Measurements from ENCODE around the gene PRR15L.
"Not testable (repeated sequence)": the region's sequence is repeated elsewhere in the genome, so short reads cannot be mapped to it uniquely, and the experiment has no call there.

PRR15L gene, protein sequence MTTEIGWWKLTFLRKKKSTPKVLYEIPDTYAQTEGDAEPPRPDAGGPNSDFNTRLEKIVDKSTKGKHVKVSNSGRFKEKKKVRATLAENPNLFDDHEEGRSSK

GRCh38 chr17:47957591-47958490 is at the start of gene PRR15L:
Gene PRR15L, minus strand, starts transcription at chr17:47957883. Its CDS starts 4,649 bp downstream, at chr17:47953234.
- DNase-seq (ENCODE audit: insufficient read length, low spot score), result no peak
- no peak for FAIRE-seq

DNA sequence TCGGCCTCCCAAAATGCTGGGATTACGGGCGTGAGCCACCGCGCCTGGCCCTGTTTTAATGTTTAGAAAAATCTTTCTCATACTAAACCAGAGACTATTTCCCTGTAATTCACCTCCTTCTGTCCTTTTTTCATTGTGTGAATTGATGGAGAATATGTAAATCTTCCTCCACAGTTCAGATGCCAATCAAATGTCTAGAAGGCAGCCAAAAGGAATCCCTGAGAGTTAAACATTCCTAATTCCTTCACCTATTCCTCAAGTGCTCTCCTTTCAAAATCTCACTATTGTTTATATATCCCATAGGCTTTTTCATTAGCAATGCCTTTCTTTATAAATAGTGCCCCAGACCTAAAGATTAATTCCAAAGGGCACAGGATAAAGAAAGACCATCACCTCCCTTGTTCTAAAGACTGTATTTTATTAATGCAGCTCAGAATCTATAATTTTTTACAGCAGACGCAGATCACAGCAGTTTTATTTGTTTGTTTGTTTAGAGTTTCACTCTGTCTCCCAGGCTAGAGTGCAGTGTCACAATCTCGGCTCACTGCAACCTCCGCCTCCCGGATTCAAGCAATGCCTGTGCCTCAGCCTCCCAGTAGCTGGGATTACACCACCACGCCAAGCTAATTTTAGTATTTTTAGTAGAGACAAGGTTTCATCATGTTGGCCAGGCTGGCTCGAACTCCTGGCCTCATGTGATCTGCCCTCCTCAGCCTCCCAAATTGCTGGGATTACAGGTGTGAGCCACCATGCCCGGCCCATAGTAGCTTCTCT is 49.4 kb upstream of the PRR15L start:
- FAIRE-seq (no peak), DNase-seq (ENCODE audit: insufficient read length, low spot score) (no peak)

DNA sequence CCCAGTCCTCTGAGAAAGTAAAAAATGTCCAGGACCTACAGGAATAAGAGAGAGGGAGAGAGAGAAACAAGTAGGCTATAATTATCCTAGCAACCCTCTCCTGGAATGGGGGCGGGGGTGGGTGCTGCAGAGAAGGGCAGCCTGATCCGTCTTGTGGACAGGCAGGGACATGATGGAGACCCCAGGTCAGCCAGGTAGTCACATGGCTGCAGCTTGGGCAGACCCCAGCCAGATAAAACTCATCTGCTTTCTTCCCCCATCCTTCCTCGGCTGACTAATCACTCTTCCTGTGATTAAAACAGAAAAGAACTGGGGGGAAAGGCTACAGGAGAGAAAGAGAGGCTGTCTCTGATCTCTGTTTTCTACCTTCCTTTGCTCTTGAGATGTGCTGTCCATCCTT is 47.3 kb upstream of the PRR15L start:
- no peak for FAIRE-seq
- no peak for DNase-seq (ENCODE audit: insufficient read length, low spot score)

DNA sequence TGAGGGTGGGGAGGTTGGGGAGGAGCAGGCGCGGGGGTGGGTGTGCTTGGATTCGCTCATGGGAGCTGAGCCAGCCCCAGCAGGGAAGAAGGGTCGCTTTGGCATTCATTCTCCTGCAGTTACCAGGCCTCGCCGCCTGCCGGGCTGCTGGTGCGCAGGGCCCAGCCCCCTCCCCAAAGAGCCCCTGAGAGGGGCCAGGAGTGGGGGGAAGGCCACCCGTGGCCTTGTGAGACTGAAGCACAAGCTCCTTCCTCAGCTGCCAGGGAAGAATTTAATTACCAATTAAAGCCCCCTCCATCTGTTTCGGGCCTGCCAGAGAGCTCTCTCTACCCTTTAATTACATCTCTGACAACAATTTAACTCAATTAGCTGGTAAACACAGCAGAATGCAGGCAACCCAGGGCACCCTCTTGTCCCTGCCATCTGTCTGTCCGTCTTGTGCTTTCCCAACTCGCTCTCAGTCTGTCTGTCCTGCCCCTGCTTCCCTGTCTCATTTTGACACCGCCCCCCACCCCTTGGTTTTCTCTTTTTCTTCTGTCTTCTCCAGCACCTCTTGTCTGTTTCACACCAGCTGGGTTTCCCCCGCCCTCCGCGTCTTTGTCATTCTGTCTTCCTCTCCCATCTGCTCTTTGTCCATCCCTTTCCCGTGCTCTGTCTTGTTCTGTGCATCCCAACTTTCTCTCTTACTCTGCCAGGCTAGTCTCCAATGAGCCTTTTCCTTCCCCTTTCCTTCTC is 45.9 kb upstream of the PRR15L start:
- FAIRE-seq (no peak), DNase-seq (ENCODE audit: insufficient read length, low spot score) (no peak)

GRCh38 chr17:48002916-48003416 is 45.3 kb upstream of the PRR15L start:
- FAIRE-seq, result no peak
- DNase-seq (ENCODE audit: insufficient read length, low spot score), result no peak

DNA sequence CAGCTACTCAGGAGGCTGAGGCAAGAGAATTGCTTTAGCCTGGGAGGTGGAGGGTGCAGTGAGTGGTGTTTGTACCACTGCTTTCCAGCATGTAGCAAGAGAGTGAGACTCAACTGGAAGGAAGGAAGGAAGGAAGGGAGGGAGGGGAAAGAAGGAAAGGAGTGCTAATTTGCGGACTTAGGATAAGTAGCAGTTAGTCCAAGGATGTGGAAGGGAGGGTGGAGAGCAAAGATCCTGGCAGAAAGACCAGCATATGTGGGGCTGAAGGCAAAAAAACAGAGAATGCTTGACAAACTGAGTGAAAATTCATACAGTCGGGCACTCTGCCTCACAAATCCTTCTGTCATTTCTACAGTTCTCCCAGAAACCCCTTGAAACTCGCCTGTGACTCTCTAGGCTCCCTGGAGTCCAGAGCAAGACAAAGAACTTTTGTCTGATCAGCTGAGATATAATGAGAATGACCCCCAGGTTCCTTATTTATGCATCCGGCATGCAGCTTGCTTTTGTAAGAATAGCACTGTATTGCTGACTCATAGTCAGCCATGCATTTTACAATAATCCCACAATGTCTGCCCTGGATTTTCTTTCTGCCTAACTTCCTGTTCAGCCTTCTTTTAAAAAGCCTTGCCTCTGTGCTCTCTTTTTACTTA is 44.7 kb upstream of the PRR15L start:
- DNase-seq (ENCODE audit: insufficient read length, low spot score) (no peak), FAIRE-seq (peak; percentile 72)

DNA sequence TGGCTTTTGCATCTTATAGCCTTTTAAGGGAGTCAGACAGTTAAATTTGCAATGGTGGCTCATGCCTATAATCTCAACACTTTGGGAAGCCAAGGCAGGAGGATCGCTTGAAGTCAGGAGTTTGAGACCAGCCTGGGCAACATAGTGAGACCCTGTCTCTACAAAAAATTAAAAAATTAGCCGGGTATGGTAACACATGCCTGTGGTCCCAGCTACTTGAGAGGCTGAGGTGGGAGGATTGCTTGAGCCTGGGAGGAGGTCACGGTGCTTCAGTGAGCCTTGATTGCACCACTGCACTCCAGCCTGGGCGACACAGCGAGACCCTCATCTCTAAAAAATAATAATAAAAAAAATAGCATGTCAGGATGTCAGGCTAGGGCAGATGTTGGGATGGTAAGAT is 44.0 kb upstream of the PRR15L start:
- not testable (repeated sequence) for DNase-seq (ENCODE audit: insufficient read length, low spot score); FAIRE-seq

- no peak for FAIRE-seq
- no peak for DNase-seq (ENCODE audit: insufficient read length, low spot score)
These were observed 43.5 kb upstream of the PRR15L start for GRCh38 chr17:48001197-48001596.

DNA sequence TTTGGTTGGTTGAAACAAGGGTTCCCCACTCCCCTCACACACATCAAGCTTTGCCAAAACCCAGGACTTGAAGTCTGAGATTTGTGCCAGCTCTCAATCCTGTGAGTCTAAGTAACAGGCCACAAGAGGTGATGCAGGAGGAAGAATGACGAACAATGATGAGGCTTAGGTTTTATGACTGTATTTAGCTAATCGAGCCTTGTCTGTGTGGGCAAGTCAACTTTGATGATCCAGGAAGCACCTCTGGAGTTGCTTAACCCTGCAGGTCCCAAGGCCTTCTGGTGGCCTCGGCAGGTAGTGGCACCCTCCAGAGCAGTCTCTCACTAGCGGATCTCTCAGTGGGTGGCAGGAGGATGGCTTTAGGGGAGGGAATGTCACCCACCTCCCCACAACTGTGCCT is 41.9 kb upstream of the PRR15L start:
- FAIRE-seq (no peak), DNase-seq (ENCODE audit: insufficient read length, low spot score) (no peak)

DNA sequence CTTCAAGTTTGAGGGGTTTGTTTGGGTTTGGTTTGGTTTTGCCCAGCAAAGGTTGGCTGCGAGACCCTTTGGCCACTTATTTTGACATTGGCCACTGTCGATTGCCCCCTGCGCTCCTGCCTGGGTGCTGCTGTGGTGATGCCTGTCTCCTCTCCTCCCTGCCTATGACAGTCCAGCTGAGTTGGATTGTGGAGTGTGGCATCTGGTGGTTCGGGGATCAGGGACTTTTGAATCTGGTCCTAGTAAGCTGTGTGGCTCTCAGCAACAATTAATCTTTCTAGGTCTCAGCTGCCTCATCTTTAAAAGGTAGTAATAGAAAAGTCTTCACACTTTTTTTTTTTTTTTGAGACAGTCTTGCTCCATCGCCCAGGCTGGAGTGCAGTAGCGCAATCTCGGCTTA is 40.4 kb upstream of the PRR15L start:
- FAIRE-seq (no peak), DNase-seq (ENCODE audit: insufficient read length, low spot score) (no peak)

DNA sequence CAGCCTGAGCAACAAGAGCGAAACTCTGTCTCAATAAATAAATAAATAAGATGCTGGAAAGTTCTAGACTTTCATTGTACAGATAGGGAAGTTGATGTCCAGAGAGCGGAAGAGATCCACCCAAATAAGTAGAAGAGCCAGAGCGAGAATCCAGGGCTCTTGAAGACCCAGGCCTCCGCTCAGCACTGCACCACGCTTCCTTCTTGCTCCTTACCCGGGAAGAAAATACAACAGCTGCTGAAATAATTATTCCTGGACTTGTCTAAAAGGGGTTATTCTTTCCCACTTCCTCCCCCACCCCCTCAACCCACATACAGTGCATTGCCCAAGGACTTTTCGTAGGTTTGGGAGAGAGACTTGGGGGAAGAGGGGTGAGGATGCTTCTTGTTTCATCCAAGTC is 39.9 kb upstream of the PRR15L start:
- FAIRE-seq, result no peak
- DNase-seq (ENCODE audit: insufficient read length, low spot score), result no peak

DNA sequence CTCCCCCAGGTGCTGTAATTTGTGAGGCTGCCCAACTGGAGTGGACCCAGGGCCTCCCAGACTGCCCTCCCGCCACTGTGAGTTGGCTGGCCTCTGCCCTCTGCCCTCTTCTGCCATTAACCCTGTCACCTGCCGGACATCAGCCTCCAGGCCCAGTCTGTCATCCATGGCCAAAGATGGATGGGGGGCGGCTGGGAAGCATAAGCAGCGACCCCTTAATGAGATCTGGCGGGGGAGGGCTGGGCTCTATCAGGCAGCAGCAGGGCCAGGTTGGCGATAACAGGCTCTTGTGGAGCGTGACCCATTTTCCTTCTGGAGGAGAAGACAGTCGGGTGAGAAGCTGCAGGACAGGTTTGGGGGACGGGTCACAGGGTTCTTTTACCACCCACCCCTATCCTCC is 38.5 kb upstream of the PRR15L start:
- DNase-seq (ENCODE audit: insufficient read length, low spot score) (no peak), FAIRE-seq (no peak)

GRCh38 chr17:47995241-47995935 is 37.7 kb upstream of the PRR15L start:
- no peak for DNase-seq (ENCODE audit: insufficient read length, low spot score)
- no peak for FAIRE-seq

- no peak for FAIRE-seq
- no peak for DNase-seq (ENCODE audit: insufficient read length, low spot score)
These were observed 37.0 kb upstream of the PRR15L start for GRCh38 chr17:47994724-47995123.

GRCh38 chr17:47993964-47994363 is 36.3 kb upstream of the PRR15L start:
- no peak for DNase-seq (ENCODE audit: insufficient read length, low spot score)
- no peak for FAIRE-seq

DNA sequence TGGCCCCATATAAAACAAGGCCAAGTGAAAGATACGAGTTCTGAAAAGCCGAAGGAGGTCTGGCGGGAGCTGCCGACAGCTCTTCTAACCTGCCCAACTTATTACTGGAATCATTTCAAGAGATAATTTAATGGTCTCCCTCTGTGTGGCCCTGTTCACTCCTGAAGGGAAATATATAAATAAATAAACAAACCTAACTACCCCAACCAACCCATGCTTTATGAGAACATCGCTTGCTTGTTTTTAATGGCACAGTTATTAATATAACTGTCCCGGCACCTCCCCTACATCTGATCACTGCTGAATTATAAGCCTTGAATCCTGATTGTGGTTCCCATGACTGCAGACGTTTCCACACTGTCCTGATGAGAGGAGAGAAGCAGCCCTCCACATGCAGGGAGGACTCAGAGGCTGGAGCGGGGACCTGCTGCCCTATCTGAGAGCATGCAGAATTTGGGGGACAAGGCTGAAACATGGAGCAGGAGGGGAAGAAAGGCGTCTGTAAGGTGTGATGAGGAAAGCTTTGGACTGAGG is 35.4 kb upstream of the PRR15L start:
- DNase-seq (ENCODE audit: insufficient read length, low spot score) (no peak), FAIRE-seq (no peak)

DNA sequence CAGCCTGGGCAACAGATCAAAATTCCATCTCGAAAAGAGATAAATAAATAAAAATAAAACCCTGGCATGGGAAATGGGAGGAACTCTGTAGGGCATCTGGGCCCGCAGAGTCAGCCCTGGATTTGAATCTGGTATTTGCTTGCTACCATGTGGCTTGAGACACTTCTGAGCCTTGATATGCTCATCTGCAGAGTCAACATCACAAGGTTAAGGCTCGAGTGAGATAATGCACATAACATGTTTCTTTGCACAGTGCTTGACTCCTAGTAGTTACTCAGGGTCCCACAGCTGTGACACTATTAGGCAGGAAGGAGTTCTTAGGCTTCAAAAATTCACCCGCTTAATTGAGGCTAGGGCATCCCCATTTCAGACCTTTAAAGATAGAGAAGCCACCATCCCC is 34.5 kb upstream of the PRR15L start:
- DNase-seq (ENCODE audit: insufficient read length, low spot score) (no peak), FAIRE-seq (no peak)

- DNase-seq (ENCODE audit: insufficient read length, low spot score) (no peak), FAIRE-seq (no peak)
These were observed 33.5 kb upstream of the PRR15L start for GRCh38 chr17:47990962-47991731.

GRCh38 chr17:47989700-47990099 is 32.0 kb upstream of the PRR15L start:
- no peak for DNase-seq (ENCODE audit: insufficient read length, low spot score)
- peak; percentile 64 for FAIRE-seq

All from GM19239 (cell line).